RCC 7860 (cell line): Measurements from ENCODE around the gene FAM222B.
"Not testable (repeated sequence)": the region's sequence is repeated elsewhere in the genome, so short reads cannot be mapped to it uniquely, and the experiment has no call there.

Experiments used
- DNase-seq: peaks from one replicate; pipeline ENCODE4 v3.0.0-alpha.2; 2015; ENCODE audit warnings: low spot score
- FAIRE-seq: peaks from 2 replicates; lab custom pipeline; 2012; peaks lifted over from hg19 to GRCh38; lab: Jason Lieb, UNC

FAM222B gene

DNA sequence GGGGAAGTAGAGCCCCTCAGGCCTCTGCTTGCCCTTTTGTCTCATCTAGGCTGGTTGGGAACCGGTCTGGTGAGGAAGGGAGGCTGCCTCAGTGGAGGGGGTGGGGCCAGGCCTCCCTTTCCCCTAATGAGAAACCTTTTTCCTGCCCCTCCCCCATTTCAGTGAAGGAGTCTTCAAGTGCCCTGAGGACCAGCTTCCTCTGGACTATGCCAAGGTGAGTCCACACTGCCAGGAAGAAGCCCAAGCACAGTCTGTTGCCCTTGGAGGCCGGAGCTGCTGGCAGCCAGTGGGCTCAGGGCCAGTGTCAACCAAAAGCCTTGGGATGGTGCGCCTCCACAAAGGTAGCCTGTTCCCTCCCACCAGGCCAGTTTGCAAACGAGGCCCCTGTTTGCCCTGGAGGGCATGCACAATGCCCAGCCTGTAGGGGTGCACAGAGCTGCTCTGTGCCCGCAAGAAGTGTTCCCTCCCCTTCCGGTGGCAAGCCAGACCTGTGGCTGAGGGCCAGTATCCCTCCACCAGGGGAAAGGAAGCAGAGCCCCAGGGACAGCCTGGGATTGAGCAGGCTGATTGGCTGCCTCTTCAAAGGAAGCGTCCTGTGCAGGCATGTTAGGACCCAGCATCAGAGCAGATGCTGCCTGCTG lies 95.4 kb downstream of the FAM222B start:
- no peak for FAIRE-seq

GRCh38 chr17:28746611-28747050 lies 96.0 kb downstream of the FAM222B start:
- no peak for DNase-seq
- no peak for FAIRE-seq

More for the DNA sequence above, 95.4 kb downstream of the FAM222B start:
- DNase-seq = no peak

DNA sequence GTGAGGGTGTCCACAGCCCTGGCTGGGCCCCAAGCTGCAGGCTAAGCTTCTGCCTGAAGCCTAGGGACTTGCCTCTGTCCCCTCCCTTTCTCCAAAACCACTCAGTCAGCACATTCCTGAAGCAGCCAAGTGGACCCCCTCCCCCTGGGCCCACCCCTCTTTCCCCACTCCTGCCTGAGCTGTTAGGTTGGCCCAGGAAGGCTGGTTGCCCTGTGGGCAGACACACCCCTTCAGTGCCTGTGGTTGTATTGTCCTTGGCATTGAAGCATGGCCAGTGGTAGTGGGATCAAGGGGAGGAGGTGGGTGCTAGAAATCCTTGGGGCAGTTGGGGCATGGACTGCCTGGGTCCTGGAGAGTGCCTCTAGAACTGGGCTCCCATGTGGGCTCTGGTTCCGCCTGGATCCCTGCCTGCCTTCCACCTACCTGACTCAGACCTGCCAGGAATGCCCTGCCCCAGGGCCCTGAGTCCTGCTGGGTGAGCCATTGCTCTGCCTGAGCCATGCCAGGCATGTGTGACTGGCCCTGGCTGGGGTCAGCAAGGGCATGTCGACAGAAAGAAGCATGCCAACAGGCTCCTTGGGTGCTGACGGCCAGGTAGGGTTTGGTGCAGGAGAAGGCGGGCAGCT lies 96.7 kb downstream of the FAM222B start:
- DNase-seq (peak; percentile 50), FAIRE-seq (no peak)

GRCh38 chr17:28744972-28745785 lies 97.4 kb downstream of the FAM222B start:
- no peak for FAIRE-seq

GRCh38 chr17:28744104-28744971 lies 98.3 kb downstream of the FAM222B start:
- DNase-seq = peak; percentile 26
- no peak for FAIRE-seq

More at GRCh38 chr17:28744972-28745785, 97.4 kb downstream of the FAM222B start:
- DNase-seq = peak; percentile 37

GRCh38 chr17:28743243-28744103 lies 99.1 kb downstream of the FAM222B start, which contains the start of gene TRAF4:
TSS of gene TRAF4 (plus strand) at chr17:28744011. CDS start at chr17:28744113, 102 bp downstream.
- FAIRE-seq (no peak), DNase-seq (peak; percentile 89)

DNA sequence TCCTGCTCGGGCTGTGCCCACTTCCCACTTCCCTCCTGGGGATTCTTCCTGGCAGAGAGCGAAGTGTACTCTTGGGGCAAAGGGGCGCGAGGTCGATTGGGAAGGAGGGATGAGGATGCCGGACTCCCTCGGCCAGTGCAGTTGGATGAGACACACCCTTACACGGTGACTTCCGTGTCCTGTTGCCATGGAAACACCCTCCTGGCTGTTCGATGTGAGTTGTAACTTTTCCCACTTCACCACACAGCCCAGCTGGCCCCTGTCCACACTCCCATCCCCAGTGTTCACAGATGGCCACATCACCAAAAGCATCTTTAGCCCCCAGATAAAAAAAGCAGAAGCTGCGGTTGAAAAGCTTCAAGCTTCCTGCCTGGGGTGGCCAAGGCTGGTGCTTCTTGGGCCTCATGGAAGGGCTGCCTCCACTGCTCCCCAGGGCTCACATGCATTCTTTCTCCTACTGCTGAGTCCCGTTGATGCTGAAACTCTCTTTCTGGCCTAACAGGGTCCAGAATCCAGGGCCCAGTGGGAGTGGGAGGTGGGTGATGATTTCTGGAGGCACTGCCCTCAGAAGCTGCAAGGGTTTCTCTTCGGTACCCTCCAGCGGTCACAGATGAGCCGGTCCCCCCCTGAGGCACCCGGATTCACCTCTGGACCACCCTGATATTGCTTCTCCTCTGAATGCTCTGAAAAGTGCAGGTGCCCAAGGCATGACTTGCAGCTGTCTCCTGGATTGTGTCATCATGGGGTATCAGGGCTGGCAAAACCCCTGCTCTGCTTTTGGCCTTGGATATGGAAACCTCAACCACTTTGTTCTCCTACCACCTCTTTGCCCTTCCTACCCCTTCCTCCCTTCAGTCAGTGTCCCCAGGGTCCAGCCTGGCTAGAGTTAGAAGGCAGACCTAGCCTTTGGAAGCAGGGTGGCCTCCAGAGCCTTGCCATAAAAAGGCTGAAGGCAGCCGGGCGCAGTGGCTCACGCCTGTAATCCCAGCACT lies 100.9 kb downstream of the FAM222B start:
- DNase-seq (no peak), FAIRE-seq (no peak)

DNA sequence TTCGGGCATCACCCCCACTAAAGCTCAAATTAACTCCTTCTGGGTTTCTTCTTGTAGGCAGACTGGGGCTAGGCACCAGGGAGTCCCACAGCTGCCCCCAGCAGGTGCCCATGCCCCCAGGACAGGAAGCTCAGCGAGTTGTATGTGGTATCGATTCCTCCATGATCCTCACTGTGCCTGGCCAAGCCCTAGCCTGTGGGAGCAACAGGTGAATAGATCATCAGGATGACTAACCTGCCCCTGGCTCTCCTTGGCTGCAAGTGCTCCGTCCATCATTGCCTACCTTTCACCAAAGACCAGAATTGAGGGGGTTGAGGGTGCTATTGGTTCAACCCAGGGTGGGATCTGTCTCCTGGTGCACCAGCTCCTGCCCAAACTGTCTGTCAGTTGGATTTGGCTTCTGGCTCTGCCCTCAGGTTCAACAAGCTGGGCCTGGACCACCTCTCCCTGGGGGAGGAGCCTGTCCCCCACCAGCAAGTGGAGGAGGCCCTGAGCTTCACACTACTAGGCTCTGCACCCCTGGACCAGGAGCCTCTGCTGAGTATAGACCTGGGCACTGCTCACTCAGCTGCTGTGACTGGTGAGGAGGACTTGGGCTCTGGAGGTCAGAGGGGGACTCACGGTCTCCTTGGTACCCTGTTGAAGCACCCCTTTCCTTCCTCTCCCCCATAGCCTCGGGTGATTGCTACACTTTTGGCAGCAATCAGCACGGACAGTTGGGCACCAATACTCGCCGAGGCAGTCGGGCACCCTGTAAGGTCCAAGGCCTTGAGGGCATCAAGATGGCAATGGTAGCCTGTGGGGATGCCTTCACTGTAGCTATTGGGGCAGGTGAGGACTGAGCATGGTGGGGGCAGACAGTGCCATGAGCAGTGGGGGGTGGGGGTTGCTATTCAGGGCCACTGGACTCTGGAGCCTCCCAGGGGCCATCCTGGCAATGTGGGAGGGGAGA lies 101.9 kb downstream of the FAM222B start:
- DNase-seq (no peak), FAIRE-seq (no peak)

DNA sequence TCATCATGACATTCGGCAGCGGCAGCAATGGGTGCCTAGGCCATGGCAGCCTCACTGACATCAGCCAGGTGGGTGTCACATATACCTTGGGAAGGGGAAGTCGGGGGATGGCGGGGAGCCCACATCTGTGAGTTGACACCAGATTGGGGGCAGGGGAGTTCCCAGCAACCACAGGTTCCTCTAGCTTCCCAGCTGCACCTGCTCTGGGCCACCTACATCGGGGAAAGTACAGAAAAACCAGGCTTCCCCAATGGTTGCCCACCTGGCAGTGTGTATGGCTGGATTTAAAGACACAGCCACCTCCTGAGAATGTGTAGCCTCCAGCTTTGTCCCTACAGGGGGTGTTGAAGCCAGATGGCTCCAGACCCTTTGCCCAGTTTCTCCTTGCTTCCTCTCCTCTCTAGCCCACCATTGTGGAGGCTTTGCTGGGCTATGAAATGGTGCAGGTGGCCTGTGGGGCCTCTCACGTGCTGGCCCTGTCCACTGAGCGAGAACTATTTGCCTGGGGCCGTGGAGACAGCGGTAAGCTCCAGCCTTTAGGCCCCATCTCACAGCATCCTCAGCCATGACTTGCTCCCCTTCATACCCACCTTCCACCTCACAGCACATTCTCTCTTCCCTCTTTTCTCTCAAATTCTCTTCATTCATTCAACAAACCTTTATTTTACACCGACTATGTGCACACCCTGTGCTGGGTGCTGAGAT lies 103.8 kb downstream of the FAM222B start:
- FAIRE-seq (no peak), DNase-seq (no peak)

DNA sequence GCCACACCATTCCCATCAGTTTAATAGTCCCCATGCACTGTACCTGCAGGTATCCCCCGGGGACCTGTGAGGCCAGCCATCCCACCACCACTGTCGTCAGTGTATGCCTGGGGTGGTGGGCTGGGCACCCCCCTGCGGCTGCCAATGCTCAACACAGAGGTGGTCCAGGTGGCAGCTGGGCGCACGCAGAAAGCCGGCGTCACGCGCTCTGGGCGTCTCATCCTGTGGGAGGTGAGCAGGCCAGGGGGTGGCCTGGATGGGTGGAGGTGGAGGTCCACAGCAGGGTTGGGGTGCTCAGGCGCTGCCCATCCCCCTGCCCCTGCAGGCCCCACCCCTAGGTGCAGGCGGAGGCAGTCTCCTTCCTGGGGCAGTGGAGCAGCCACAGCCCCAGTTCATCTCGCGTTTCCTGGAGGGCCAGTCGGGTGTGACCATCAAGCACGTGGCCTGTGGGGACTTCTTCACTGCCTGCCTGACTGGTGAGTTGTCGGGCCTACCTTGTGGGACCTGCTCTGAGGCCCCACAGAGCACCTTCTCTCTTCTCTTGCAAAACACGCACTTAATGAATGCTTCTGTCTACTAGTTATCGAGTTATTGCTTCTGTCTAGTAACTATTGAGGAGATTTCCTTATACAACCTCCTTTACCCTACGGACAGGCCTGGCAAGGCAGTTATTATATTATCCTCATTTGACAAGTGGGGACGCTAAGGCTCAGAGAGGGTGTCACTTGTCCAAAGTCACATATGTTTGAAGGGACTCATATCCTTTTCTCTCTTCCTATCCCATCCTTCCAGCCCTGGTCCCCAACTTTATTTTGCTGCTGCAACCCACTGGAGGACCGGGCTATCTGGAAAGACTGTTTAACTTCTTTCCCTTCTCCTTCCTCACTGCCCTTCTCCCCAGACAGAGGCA lies 104.6 kb downstream of the FAM222B start:
- FAIRE-seq = no peak
- no peak for DNase-seq

DNA sequence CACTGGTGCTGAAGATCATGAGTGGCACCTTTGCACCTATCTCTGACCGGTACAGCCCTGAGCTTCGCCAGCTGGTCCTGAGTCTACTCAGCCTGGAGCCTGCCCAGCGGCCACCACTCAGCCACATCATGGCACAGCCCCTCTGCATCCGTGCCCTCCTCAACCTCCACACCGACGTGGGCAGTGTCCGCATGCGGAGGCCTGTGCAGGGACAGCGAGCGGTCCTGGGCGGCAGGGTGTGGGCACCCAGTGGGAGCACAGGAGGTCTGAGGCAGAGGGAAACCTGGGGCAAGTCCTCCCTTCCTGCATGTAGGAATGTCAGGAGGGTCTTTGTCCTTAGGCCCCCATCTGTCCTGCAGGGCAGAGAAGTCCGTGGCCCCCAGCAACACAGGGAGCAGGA lies 105.3 kb downstream of the FAM222B start:
- FAIRE-seq (no peak), DNase-seq (no peak)

- DNase-seq, FAIRE-seq: not testable (repeated sequence)
These were observed 106.4 kb downstream of the FAM222B start for GRCh38 chr17:28735913-28736769.

DNA sequence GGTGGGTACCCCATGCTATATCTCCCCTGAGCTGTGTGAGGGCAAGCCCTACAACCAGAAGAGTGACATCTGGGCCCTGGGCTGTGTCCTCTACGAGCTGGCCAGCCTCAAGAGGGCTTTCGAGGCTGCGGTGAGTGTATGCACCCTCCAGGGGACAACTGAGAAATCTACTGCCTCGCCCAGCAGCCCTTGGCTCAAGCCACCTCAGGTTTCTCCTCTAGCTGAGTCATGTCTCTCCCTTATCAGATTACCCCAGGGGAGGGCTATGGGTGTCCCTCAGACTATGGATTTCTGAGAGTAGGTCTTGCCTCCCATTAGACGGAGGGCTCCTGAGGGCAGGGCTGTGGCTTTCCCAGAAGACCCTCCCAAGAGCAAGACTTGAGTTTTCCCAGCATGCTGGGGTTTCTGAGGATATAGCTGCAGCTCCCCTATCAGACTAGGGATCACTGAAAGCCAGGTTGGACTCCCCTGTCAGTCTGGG lies 107.3 kb downstream of the FAM222B start:
- DNase-seq (no peak), FAIRE-seq (no peak)

DNA sequence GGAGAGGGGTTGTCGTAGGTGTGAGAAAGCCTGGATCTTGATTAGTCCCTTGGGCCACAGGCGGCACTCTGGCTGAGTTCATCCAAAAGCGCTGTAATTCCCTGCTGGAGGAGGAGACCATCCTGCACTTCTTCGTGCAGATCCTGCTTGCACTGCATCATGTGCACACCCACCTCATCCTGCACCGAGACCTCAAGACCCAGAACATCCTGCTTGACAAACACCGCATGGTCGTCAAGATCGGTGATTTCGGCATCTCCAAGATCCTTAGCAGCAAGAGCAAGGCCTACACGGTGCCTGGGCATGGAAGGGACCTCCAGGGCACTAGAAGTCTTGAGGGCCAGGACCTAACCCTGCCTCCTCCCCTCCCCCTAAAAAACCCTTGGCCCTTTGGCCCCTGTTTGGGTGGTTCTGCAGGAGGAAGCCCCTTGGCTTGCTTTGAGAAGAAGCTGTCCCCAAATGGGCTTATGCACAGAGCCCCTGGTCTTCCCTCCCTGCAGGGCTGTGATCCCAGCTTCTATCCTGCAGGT lies 107.8 kb downstream of the FAM222B start:
- DNase-seq = no peak
- no peak for FAIRE-seq
